HG03039 (cell line): Measurements from ENCODE around the gene DGCR8.

Experiments
- ATAC-seq: cut with Tn5 transposase; IDR thresholded peaks from one replicate; pipeline ENCODE4 v1.9.1; 2021; ENCODE audit warnings: mild to moderate bottlenecking, moderate library complexity; ENCODE audit not compliant: unreplicated experiment

The DGCR8 gene

GRCh38 chr22:20108757-20109230 lies 28.8 kb downstream of the DGCR8 start:
- ATAC-seq, result no peak

GRCh38 chr22:20109411-20110358 lies 29.6 kb downstream of the DGCR8 start:
- ATAC-seq, result no peak

GRCh38 chr22:20110359-20110985 lies 30.4 kb downstream of the DGCR8 start:
- ATAC-seq, result no peak

- ATAC-seq, result no peak
These were observed 31.1 kb downstream of the DGCR8 start for GRCh38 chr22:20111045-20111688.

- ATAC-seq, result no peak
These were observed 31.9 kb downstream of the DGCR8 start for GRCh38 chr22:20111689-20112622.

- no peak for ATAC-seq
These were observed 32.8 kb downstream of the DGCR8 start for GRCh38 chr22:20112623-20113511.

GRCh38 chr22:20113551-20114310 lies 33.7 kb downstream of the DGCR8 start:
- ATAC-seq, result no peak

GRCh38 chr22:20114506-20115475 lies 34.8 kb downstream of the DGCR8 start:
- no peak for ATAC-seq

- ATAC-seq, result no peak
These were observed 35.8 kb downstream of the DGCR8 start, which contains the start of gene RANBP1 for GRCh38 chr22:20115691-20116375. RANBP1 (plus strand) TSS chr22:20116104; CDS start chr22:20116185, 81 bp downstream.

GRCh38 chr22:20116376-20116950 lies 36.4 kb downstream of the DGCR8 start:
- no peak for ATAC-seq

GRCh38 chr22:20116951-20117632 lies 37.1 kb downstream of the DGCR8 start, which contains the start of gene TRMT2A:
TRMT2A (minus strand) TSS chr22:20117226; CDS start chr22:20116906, 320 bp downstream.
- peak; percentile 62 for ATAC-seq

- peak; percentile 16 for ATAC-seq
These were observed 37.7 kb downstream of the DGCR8 start for GRCh38 chr22:20117633-20118299.

GRCh38 chr22:20118300-20119020 lies 38.4 kb downstream of the DGCR8 start:
- no peak for ATAC-seq

- ATAC-seq, result no peak
These were observed 41.9 kb downstream of the DGCR8 start for GRCh38 chr22:20121856-20122415.
